ENCODE measurements around the gene DKK1.
"Not testable (repeated sequence)": the region's sequence is repeated elsewhere in the genome, so short reads cannot be mapped to it uniquely, and the experiment has no call there.

The DKK1 gene

GRCh38 chr10:52318136-52318701, 4.1 kb downstream of the DKK1 start:
- DNase-seq = no peak

- no peak for DNase-seq
These were observed 4.9 kb downstream of the DKK1 start for GRCh38 chr10:52318822-52319464.

GRCh38 chr10:52319926-52320325, 5.8 kb downstream of the DKK1 start:
- no peak for DNase-seq

GRCh38 chr10:52322323-52322722, 8.2 kb downstream of the DKK1 start:
- DNase-seq = no peak

- DNase-seq = no peak
These were observed 8.9 kb downstream of the DKK1 start for GRCh38 chr10:52322936-52323335.

GRCh38 chr10:52326382-52326781, 12.3 kb downstream of the DKK1 start:
- DNase-seq = no peak

GRCh38 chr10:52331638-52332364, 17.7 kb downstream of the DKK1 start:
- DNase-seq = no peak

- DNase-seq = no peak
These were observed 18.7 kb downstream of the DKK1 start for GRCh38 chr10:52332815-52333214.

- no peak for DNase-seq
These were observed 20.5 kb downstream of the DKK1 start for GRCh38 chr10:52334595-52334994.

GRCh38 chr10:52335665-52336064, 21.6 kb downstream of the DKK1 start:
- no peak for DNase-seq

GRCh38 chr10:52337225-52337624, 23.1 kb downstream of the DKK1 start:
- no peak for DNase-seq

- DNase-seq = no peak
These were observed 29.4 kb downstream of the DKK1 start for GRCh38 chr10:52343439-52343838.

GRCh38 chr10:52346394-52347326, 32.6 kb downstream of the DKK1 start:
- no peak for DNase-seq

GRCh38 chr10:52347327-52347667, 33.2 kb downstream of the DKK1 start:
- no peak for DNase-seq

- DNase-seq = no peak
These were observed 34.0 kb downstream of the DKK1 start for GRCh38 chr10:52348037-52348564.

GRCh38 chr10:52351914-52352330, 37.8 kb downstream of the DKK1 start:
- no peak for DNase-seq

- no peak for DNase-seq
These were observed 39.1 kb downstream of the DKK1 start for GRCh38 chr10:52353205-52353604.

- no peak for DNase-seq
These were observed 39.9 kb downstream of the DKK1 start for GRCh38 chr10:52353960-52354394.

GRCh38 chr10:52357971-52358370, 43.9 kb downstream of the DKK1 start:
- DNase-seq = no peak

GRCh38 chr10:52359441-52359840, 45.4 kb downstream of the DKK1 start:
- DNase-seq = no peak

- DNase-seq = not testable (repeated sequence)
These were observed 51.7 kb downstream of the DKK1 start for GRCh38 chr10:52365547-52366432.
